ENCODE measurements around the gene ANGPT4.

DNA sequence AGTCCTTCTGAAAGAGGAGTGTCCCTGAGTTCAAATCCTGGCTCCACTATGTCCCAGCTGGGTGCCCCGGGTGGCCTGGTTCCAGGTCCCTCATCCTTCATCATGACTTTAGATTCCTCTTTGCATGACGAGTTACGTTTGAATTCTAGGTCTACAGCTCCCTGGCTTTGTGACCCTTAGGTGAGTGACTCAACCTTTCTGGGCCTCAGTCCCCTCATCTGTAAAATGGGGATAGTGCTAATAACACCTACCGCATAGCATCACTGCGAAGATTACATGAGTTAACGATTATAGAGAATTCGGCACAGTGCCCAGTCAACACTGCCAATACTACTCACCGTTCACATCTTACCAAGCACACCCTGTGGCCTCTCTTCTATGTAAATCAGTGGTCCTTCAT lies 46.5 kb upstream of the ANGPT4 start:
- no peak for TF ChIP-seq CTCF (IDR thresholded peaks at IDR 0.05)
- no peak for TF ChIP-seq POLR2A (IDR thresholded peaks at IDR 0.05)
